GM12864 (cell line): ENCODE measurements around the gene NEUROD6.

ENCODE experiments used
- DNase-seq: peaks from one replicate; pipeline ENCODE4 v3.0.0-alpha.2; 2011; ENCODE audit warnings: low read depth
- H3K4me3 ChIP-seq: 2 replicates; pipeline ENCODE4 v1.5.1; 2011; ENCODE audit warnings: mild to moderate bottlenecking, low read depth, low read length, control low read depth
- TF ChIP-seq, protein P1 (sequence below): IDR thresholded peaks from 2 replicates; pipeline ENCODE4 v1.5.1; 2011; ENCODE audit warnings: low read depth, mild to moderate bottlenecking, moderate library complexity, low read length, control low read depth, inconsistent platforms; ENCODE audit errors: missing control alignments

NEUROD6 gene

DNA sequence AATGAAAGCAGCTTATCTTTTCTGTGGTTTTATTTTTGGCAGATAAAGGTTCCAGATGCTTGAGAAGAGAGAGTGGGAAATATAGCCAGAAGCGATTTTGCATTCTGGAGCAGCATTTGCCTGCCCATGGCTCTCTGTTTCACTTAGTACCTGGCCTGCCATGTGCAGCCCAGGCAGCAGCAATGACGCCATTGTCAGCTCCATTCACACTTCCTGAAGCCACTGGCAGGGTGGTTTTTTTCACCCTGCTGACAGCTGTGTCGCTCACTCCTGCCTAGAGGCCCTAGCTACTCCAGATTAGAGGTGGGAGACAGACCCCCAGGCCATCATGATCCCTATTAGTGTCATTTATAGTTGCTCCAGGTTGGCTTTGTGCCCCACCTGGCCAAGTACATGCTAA is 30.1 kb upstream of the NEUROD6 start:
- H3K4me3 ChIP-seq, result no peak overlapping the region
- TF ChIP-seq, protein P1, sequence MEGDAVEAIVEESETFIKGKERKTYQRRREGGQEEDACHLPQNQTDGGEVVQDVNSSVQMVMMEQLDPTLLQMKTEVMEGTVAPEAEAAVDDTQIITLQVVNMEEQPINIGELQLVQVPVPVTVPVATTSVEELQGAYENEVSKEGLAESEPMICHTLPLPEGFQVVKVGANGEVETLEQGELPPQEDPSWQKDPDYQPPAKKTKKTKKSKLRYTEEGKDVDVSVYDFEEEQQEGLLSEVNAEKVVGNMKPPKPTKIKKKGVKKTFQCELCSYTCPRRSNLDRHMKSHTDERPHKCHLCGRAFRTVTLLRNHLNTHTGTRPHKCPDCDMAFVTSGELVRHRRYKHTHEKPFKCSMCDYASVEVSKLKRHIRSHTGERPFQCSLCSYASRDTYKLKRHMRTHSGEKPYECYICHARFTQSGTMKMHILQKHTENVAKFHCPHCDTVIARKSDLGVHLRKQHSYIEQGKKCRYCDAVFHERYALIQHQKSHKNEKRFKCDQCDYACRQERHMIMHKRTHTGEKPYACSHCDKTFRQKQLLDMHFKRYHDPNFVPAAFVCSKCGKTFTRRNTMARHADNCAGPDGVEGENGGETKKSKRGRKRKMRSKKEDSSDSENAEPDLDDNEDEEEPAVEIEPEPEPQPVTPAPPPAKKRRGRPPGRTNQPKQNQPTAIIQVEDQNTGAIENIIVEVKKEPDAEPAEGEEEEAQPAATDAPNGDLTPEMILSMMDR, result no peak
- no peak for DNase-seq

GRCh38 chr7:31368620-31369019 is 28.1 kb upstream of the NEUROD6 start:
- TF ChIP-seq, protein P1, result no peak
- no peak overlapping the region for H3K4me3 ChIP-seq
- no peak for DNase-seq

- H3K4me3 ChIP-seq, result no peak overlapping the region
- no peak for DNase-seq
- TF ChIP-seq, protein P1, result no peak
Measured at GRCh38 chr7:31363496-31363895, 23.0 kb upstream of the NEUROD6 start.

GRCh38 chr7:31363051-31363450 is 22.5 kb upstream of the NEUROD6 start:
- H3K4me3 ChIP-seq, result no peak overlapping the region
- TF ChIP-seq, protein P1, result no peak

DNA sequence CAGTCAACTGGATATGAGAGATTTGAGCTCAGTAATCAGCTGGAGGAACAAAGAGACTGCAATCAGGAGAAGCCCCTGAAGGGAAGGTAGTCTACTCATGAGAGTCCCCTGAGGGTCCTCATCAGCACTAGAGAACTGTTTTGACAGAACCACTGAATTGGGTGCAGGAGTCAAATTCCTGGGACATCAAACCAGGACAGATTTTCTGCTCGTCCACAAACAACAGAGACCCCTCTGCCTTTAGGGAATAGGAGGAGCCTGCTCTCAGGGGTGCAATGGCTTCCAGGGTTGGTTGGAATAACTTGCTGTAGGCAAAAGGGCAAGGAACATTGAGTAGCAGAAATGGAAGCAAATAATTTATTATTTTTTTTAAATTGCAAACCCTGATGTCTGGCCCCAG is 21.9 kb upstream of the NEUROD6 start:
- no peak for DNase-seq
- TF ChIP-seq, protein P1, result no peak
- no peak overlapping the region for H3K4me3 ChIP-seq

More at GRCh38 chr7:31363051-31363450, 22.5 kb upstream of the NEUROD6 start:
- no peak for DNase-seq

DNA sequence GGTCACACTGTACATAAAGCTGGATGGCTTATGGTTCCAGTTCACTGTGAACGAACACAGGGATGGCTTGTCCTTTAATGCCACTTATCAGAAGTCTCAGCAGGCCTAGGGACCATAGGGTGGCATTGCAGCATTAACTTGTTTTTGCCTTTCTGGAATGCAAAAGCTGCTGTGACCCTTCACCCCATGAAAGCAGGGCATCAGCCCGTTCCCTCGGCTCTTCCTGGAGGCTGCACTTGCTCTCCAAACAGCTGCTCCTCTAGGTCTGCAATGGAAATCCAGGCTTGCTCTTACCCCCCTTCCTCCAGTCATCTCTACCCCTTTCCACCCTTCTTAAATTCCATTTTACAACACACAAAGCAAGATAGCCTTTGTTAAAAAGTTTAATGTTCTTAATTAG is 17.9 kb upstream of the NEUROD6 start:
- TF ChIP-seq, protein P1, result no peak

GRCh38 chr7:31345421-31345820 is 4.9 kb upstream of the NEUROD6 start:
- DNase-seq, result no peak
- H3K4me3 ChIP-seq, result no peak overlapping the region
- TF ChIP-seq, protein P1, result no peak

More for the DNA sequence above, 17.9 kb upstream of the NEUROD6 start:
- no peak for DNase-seq
- H3K4me3 ChIP-seq, result no peak overlapping the region
